ENCODE measurements around the gene UROS.

DNA sequence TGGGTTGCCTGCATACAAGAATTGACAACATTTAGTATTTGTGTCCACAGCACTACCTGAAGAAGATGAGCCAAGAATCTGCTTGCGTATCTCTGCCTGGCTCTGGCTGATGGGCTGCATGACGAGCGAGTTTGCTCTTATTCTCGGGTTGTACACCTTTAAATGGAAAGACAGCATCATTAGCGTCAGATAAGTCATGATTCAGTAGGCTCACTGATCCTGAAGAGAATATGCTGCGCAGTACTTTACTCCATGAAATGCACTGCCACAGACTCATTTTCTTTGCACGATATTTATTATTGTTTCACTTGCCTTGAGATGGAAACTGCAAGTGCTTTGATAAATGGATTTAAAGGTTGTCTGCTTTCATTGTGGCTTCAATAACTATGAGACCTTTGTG, 29.4 kb upstream of the UROS start:
- TF ChIP-seq ZNF274 (IDR thresholded peaks at IDR 0.05; ENCODE audit: low read depth, low read length): no peak
- no peak for TF ChIP-seq SUZ12 (IDR thresholded peaks at IDR 0.05; ENCODE audit: extremely low read depth, insufficient read depth, insufficient read length)
- TF ChIP-seq YY1 (IDR thresholded peaks at IDR 0.05; ENCODE audit: insufficient read depth, insufficient read length): no peak

All from NT2/D1 (cell line).